ENCODE measurements around the gene DNLZ. TPM values are rescaled to one million over a fixed set of nuclear protein-coding genes. Genes with fewer than 3 reads are reported as not detected.

Gene DNLZ
- total RNA-seq, 4 donors from 2014 or later: 16.5 to 36.7 (median 19.8) TPM

GRCh38 chr9:136338511-136338910, 25.0 kb downstream of the DNLZ start:
- ATAC-seq (ENCODE audit: low FRiP score) (no peak), DNase-seq (ENCODE audit: low spot score) (no peak)
- TF ChIP-seq, protein P1, sequence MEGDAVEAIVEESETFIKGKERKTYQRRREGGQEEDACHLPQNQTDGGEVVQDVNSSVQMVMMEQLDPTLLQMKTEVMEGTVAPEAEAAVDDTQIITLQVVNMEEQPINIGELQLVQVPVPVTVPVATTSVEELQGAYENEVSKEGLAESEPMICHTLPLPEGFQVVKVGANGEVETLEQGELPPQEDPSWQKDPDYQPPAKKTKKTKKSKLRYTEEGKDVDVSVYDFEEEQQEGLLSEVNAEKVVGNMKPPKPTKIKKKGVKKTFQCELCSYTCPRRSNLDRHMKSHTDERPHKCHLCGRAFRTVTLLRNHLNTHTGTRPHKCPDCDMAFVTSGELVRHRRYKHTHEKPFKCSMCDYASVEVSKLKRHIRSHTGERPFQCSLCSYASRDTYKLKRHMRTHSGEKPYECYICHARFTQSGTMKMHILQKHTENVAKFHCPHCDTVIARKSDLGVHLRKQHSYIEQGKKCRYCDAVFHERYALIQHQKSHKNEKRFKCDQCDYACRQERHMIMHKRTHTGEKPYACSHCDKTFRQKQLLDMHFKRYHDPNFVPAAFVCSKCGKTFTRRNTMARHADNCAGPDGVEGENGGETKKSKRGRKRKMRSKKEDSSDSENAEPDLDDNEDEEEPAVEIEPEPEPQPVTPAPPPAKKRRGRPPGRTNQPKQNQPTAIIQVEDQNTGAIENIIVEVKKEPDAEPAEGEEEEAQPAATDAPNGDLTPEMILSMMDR (IDR thresholded peaks at IDR 0.05): no peak

GRCh38 chr9:136337416-136338395, 25.8 kb downstream of the DNLZ start:
- TF ChIP-seq, protein P1 (IDR thresholded peaks at IDR 0.05): no peak
- DNase-seq (ENCODE audit: low spot score) (no peak), ATAC-seq (ENCODE audit: low FRiP score) (no peak)

DNA sequence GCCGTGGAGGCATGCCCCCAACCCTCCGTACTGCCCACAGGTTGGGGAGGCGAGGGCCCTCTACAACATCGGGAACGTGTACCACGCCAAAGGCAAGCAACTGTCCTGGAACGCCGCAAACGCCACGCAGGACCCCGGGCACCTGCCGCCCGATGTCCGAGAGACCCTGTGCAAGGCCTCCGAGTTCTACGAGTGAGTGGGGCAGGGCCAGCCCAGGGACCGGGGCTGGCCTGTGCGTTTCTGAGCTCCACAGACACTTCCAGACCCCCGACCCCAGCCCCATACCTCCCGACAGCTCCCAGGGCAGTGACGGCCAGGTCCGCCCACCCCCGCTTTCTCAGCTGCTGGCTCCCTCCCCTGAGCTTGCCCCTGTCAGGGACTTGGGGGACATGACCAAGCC, 26.7 kb downstream of the DNLZ start:
- TF ChIP-seq, protein P1 (IDR thresholded peaks at IDR 0.05): no peak
- DNase-seq (ENCODE audit: low spot score): no peak
- no peak for ATAC-seq (ENCODE audit: low FRiP score)

DNA sequence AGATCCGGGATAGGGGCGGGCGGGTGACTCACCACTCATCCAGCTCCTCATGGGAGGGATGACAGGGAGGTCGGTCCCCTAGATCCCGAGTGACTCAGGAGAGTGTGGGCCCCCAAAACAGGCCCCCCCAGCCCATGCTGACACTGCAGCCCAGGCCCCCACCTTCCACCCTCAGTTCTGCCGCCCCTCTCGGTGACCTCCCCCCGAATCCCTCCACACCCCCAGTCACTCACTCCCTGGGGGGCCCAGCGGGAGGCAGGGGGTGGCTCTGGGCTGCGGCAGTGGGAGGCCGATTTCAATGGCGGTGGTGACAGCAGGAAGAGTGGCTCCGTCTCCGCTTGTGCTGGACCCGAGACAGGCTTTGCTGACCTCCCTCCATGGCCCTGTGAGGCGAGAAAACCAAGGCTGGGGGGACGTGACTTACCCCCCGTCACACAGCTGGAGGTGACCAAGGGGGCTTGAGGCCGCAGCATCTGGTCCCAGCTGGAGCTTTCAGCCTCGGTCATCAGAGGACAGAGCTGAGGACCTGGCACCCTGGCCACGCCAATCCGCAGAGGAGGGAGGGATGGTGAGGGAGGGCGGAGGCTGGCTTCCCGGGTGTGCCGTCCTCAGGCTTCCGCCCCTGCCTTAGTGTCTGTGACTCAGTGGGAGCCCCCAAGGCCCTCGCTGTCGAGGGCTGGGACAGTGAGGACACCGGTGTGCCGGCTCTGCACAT, 27.2 kb downstream of the DNLZ start:
- TF ChIP-seq, protein P1 (IDR thresholded peaks at IDR 0.05): no peak
- ATAC-seq (ENCODE audit: low FRiP score): no peak
- DNase-seq (ENCODE audit: low spot score): no peak

DNA sequence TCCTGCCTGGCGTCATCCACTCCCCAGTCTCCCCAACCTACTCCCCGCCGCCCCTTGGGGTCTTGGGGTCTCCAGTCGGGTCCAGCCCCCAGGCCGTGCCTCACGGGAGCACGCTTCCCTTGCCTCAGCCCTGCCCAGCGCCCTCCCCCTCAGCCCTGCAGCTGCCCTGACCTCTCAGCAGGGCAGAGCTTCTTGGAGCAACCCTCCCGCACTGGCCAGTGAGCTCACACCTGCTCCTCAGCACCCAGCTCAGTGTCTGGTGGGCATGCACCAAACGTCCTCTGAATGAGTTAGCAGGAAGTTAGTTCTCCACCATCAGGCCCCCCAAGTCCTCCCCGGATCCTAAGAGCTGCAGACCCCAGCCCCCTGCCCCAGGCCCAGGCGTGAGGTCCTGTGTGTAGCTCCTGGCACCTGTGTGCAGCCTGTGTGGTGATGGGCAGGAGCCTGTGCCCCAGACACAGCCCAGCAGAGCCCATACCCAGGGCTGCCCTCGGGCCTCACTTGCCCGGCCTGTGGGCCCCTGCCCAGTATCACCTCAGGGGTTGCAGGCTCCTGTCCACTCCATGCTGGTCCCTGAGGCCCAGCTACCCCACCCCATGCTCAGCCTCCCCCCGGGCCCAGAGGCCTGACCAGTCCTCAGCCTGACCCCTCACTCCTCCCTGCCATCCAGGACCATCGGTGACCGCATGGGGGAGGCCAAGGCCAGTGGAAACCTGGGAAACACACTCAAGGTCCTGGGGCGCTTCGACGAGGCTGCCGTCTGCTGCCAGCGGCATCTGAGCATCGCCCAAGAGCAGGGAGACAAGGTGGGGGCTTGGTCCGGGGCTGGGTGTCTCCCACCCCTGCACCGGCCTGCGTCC, 28.0 kb downstream of the DNLZ start:
- TF ChIP-seq, protein P1 (IDR thresholded peaks at IDR 0.05): no peak
- DNase-seq (ENCODE audit: low spot score) (no peak), ATAC-seq (ENCODE audit: low FRiP score) (no peak)

DNA sequence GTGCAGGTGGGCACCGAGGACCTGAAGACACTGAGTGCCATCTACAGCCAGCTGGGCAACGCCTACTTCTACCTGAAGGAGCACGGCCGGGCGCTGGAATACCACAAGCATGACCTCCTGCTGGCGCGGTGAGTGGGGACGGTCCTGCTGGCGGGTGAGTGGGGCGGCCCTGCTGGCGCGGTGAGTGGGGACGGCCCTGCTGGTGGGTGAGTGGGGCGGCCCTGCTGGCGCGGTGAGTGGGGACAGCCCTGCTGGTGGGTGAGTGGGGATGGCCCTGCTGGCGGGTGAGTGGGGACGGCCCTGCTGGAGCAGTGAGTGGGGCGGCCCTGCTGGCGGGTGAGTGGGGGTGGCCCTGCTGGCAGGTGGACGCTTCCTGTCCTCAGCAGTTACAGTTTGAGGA, 29.0 kb downstream of the DNLZ start:
- DNase-seq (ENCODE audit: low spot score) (no peak), ATAC-seq (ENCODE audit: low FRiP score) (no peak)
- TF ChIP-seq, protein P1 (IDR thresholded peaks at IDR 0.05): no peak

Measured in omental fat pad (tissue), 4 donors.